ENCODE measurements around the gene OR52K1. TPM values are rescaled to one million over a fixed set of nuclear protein-coding genes. Genes with fewer than 3 reads are reported as not detected.

Gene OR52K1
- polyA plus RNA-seq, 1 donor (not counting 4 experiments of a cell fraction or from before 2014, with no cell fraction given) = not detected

DNA sequence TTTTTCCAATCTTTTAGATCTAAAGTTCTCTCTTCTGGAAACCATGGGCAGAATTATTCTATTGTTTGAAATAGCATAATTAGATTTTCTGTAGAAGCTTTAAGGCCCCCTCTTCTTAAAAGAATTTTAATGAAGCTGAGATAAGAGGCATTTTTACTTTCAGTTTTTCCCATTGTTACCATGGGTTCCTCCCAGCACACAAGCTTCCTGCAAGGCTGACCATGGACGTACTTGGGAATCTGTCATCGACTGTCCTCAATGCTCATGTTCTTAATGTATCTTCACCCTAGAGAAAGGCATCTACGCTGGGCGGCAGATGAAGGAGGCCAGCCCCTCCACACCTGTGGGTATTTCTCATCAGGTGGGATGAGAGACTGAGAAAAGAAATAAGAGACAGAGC lies 22.3 kb upstream of the OR52K1 start:
- Histone ChIP-seq H3K4me2 (ENCODE audit: control insufficient read depth, extremely low read depth, insufficient read depth, low read depth, low read length) (no peak overlapping the region), H2AFZ (ENCODE audit: control insufficient read depth, low read length) (no peak overlapping the region), H3K79me2 (ENCODE audit: control insufficient read depth, insufficient read depth, low read length) (no peaks in the 10 kb centered on the region), H4K20me1 (ENCODE audit: control insufficient read depth, extremely low read depth, insufficient read depth, low read length) (no peaks in the 10 kb centered on the region), H3K27ac (ENCODE audit: control insufficient read depth, insufficient read depth, low read length) (no peak overlapping the region), H3K4me1 (ENCODE audit: control insufficient read depth, extremely low read depth, insufficient read depth, low read length) (no peaks in the 10 kb centered on the region), H3K9me3 (ENCODE audit: control insufficient read depth, low read depth, low read length) (peaks cover 2% of the 10 kb centered on the region), H3K9me1 (ENCODE audit: control insufficient read depth, extremely low read depth, insufficient read depth, low read length) (no peaks in the 10 kb centered on the region), H3K4me3 (ENCODE audit: control insufficient read depth in 2 of 3, extremely low read depth in 1 of 3, insufficient read depth in 2 of 3, low read depth in 1 of 3, low read length in 3 of 3) (no peak overlapping the region), H3K9ac (ENCODE audit: control insufficient read depth, extremely low read depth, insufficient read depth, low read length) (no peak overlapping the region), H3K36me3 (ENCODE audit: control insufficient read depth in 2 of 2, extremely low read depth in 1 of 2, insufficient read depth in 2 of 2, low read length in 2 of 2) (no peaks in the 10 kb centered on the region), H3K27me3 (ENCODE audit: control insufficient read depth, extremely low read depth, insufficient read depth, low read length) (no peaks in the 10 kb centered on the region)
- TF ChIP-seq EZH2 (IDR thresholded peaks at IDR 0.05; ENCODE audit: low read length) = no peak
- TF ChIP-seq, protein P1, sequence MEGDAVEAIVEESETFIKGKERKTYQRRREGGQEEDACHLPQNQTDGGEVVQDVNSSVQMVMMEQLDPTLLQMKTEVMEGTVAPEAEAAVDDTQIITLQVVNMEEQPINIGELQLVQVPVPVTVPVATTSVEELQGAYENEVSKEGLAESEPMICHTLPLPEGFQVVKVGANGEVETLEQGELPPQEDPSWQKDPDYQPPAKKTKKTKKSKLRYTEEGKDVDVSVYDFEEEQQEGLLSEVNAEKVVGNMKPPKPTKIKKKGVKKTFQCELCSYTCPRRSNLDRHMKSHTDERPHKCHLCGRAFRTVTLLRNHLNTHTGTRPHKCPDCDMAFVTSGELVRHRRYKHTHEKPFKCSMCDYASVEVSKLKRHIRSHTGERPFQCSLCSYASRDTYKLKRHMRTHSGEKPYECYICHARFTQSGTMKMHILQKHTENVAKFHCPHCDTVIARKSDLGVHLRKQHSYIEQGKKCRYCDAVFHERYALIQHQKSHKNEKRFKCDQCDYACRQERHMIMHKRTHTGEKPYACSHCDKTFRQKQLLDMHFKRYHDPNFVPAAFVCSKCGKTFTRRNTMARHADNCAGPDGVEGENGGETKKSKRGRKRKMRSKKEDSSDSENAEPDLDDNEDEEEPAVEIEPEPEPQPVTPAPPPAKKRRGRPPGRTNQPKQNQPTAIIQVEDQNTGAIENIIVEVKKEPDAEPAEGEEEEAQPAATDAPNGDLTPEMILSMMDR (optimal IDR thresholded peaks at IDR 0.05 in 1 of 3, IDR thresholded peaks at IDR 0.05 in 1 of 3, conservative IDR thresholded peaks at IDR 0.05 in 1 of 3; ENCODE audit: extremely low read depth in 1 of 3, insufficient read depth in 2 of 3, low read length in 3 of 3) = no peak
- dilution Hi-C loops (cut with MboI; ENCODE audit: extremely low pct_ligation_motif_present, low sequenced_read_pairs) = no loop called here
- no peak for FAIRE-seq
- DNase-seq (ENCODE audit: low read depth, low spot score) = no peak

- TF ChIP-seq, protein P1 (optimal IDR thresholded peaks at IDR 0.05 in 1 of 3, IDR thresholded peaks at IDR 0.05 in 1 of 3, conservative IDR thresholded peaks at IDR 0.05 in 1 of 3; ENCODE audit: extremely low read depth in 1 of 3, insufficient read depth in 2 of 3, low read length in 3 of 3) = no peak
- TF ChIP-seq EZH2 (IDR thresholded peaks at IDR 0.05; ENCODE audit: low read length) = no peak
- H3K27me3 ChIP-seq (ENCODE audit: control insufficient read depth, extremely low read depth, insufficient read depth, low read length) = no peaks in the 10 kb centered on the region
- H3K4me2 ChIP-seq (ENCODE audit: control insufficient read depth, extremely low read depth, insufficient read depth, low read depth, low read length) = no peak overlapping the region
- H3K4me1 ChIP-seq (ENCODE audit: control insufficient read depth, extremely low read depth, insufficient read depth, low read length) = no peaks in the 10 kb centered on the region
- no peaks in the 10 kb centered on the region for H3K36me3 ChIP-seq (ENCODE audit: control insufficient read depth in 2 of 2, extremely low read depth in 1 of 2, insufficient read depth in 2 of 2, low read length in 2 of 2)
- H3K79me2 ChIP-seq (ENCODE audit: control insufficient read depth, insufficient read depth, low read length) = no peaks in the 10 kb centered on the region
- peaks cover 4% of the 10 kb centered on the region for H3K9me3 ChIP-seq (ENCODE audit: control insufficient read depth, low read depth, low read length)
- dilution Hi-C loops (cut with MboI; ENCODE audit: extremely low pct_ligation_motif_present, low sequenced_read_pairs) = no loop called here
- FAIRE-seq (no peak), DNase-seq (ENCODE audit: low read depth, low spot score) (no peak)
- no peaks in the 10 kb centered on the region for H3K9me1 ChIP-seq (ENCODE audit: control insufficient read depth, extremely low read depth, insufficient read depth, low read length)
- no peak overlapping the region for H3K4me3 ChIP-seq (ENCODE audit: control insufficient read depth in 2 of 3, extremely low read depth in 1 of 3, insufficient read depth in 2 of 3, low read depth in 1 of 3, low read length in 3 of 3)
- H2AFZ ChIP-seq (ENCODE audit: control insufficient read depth, low read length) = no peak overlapping the region
- no peaks in the 10 kb centered on the region for H4K20me1 ChIP-seq (ENCODE audit: control insufficient read depth, extremely low read depth, insufficient read depth, low read length)
- H3K9ac ChIP-seq (ENCODE audit: control insufficient read depth, extremely low read depth, insufficient read depth, low read length) = no peak overlapping the region
- H3K27ac ChIP-seq (ENCODE audit: control insufficient read depth, insufficient read depth, low read length) = no peak overlapping the region
Observed at GRCh38 chr11:4464216-4465159, 18.0 kb upstream of the OR52K1 start.
